NCI-H1694 treated with DMSO at 0.1 percent for 48 hours (cell line): Measurements from ENCODE around the gene LMX1A.
A peak's percentile ranks its signal among the peaks of the same experiment; 100 is the strongest.

Experiments
- DNase-seq: peaks from one replicate; lab custom pipeline; 2025; lab: John Stamatoyannopoulos, UW

LMX1A gene

DNA sequence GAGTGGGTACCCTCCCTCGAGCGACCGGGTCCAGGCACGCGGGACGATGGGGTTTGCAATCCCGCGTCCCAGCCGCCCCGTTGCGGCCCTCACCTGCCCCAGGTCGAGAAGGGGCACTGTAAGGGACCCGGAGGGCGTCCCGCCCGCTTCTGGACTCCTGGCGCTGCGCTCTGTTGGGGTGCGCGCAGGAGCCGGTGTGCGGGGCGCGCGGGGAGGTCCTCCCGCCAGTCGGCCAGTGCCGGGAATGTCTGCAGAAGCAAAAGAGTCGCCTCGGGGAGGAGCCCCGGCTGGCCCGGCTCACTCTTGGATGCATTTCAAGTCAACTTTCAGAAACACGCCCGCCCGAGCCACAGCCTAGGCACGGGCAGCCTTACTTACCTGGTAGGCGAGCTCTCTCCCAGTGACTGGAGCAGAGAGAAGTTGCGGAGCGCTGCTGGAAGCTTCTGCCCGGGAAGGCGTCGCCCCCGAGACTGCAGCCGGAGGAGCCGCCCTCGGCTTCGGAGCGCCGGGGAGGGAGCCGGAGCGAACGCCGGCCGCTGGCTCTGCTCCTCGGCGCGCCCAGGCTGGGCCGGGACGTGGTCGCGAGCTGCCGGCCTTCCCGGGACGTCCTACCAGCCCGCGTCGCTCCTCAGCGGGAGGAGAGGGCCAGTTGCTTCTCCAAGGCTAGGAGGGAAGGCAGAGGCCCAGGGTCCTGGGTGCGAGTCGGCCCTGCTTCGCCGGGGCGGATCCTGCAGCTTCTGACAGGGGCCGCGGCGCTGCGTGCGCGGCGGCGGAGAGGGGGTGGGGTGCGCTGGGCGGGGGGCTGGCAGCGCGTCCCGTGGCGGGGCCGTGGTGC is at the start of gene LMX1A:
Gene LMX1A, minus strand, starts transcription at position 739 of the 835 bp plus-strand sequence. CDS start 1,156 bp downstream, outside the sequence.
- DNase-seq, result no peak

DNA sequence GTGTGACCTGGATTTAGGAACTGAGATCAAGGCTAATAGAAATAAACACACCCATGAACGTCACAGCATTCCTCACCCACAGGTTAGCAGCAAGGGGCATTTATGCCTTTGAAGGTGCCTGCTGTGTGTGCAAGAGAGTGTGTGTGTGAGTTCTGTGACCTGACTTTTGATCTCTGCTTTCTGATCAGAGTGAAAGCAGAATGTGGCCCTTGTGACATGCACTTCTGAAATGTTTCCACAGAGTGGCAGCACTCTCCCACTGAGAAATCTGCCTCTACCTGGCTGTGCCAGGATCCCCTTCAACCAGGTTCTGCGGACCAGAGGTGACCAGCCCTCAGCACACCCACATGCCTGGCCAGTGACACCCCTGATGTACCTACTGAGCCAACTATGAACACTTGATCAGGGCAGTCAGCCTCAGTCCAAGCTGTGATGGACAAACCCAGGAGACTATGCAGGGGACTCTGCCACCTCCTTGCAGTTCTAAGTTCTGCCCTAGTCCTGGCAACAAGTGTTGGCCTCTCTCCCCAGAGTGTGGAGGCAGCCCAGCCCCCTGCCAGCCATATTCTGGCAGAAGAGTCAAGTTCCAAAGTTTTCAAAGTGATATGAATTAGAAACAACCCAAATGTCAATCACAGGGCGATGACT is 47.4 kb upstream of the LMX1A start:
- peak; percentile 16 for DNase-seq

DNA sequence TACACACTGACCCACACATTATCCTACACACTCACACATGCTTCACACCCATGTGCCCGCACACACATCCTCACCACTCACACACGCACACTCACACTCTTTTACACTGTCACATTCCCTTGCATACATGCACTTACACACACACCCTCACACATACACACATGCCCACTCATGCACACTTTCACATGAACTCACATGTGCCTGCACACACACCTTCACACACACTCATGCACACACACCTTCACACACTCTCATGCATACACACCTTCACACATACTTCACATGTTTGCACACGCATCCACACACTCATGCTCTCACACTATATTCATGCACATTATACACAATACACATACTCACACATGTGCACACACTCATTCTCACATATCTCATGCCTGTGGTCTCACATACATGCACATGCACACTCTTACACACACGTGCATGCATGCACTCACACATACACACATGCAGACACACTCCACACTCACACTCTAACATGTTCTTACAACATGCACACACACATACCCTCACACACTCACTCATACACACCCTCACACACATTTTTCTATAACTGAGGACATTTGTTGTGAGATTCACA is 46.1 kb upstream of the LMX1A start:
- no peak for DNase-seq

DNA sequence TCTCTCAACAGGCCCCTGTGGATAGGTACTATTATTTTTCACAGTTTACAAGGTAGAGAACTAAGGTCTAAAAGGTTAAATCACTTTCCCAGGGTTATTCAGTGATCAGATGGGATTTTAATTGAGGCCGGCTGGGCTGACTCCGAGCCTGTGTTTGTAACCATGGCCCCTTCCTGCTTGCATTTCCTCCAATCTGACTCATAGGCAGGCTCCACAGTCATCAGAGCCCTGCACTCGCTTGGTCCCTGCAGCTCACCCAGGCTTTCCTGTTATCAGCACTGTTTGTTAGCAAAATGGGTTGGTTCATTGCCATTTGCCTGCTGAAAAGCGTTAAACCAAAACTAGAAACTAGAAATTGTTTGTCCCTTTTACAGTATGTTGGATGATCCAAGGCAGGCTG is 41.4 kb upstream of the LMX1A start:
- no peak for DNase-seq

DNA sequence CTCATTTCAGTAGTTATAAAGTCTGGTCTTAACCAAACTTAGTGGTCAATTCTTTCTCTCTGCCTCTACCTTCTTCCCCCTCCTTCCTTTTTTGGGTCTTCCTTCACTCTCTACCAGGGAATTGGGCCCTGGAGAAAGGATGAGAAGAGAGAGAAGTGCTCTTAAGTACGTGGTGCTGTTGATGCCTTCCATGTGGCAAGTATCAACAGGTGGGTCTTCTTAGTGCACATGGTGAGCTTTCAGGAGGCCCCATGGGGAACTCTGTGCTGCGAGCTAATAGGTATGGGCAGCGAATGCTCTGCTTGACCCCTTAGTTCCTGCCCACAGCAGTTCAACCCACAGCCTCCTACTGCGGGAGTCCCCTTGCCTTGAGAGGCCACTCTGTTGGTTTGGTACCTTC is 39.4 kb upstream of the LMX1A start:
- no peak for DNase-seq

DNA sequence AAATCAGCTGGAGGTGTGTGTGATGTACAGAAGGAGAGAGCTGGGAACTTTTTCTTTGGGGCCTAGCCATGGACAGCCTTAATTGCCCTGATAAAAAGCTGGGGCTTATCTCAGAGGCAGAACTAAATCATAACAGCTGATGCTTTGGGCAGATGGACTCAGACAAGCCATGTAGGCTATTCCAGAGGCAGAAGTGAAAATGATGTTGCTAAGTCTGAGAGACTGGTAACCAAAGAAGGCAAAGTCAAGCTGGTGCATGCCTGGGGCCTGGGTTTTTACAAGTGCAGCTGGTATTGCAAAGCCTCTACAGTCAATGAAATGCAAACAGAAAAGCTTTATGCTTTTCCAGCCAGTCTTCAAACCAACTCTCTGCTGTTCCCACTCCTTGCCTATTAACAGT is 39.0 kb upstream of the LMX1A start:
- DNase-seq, result no peak

DNA sequence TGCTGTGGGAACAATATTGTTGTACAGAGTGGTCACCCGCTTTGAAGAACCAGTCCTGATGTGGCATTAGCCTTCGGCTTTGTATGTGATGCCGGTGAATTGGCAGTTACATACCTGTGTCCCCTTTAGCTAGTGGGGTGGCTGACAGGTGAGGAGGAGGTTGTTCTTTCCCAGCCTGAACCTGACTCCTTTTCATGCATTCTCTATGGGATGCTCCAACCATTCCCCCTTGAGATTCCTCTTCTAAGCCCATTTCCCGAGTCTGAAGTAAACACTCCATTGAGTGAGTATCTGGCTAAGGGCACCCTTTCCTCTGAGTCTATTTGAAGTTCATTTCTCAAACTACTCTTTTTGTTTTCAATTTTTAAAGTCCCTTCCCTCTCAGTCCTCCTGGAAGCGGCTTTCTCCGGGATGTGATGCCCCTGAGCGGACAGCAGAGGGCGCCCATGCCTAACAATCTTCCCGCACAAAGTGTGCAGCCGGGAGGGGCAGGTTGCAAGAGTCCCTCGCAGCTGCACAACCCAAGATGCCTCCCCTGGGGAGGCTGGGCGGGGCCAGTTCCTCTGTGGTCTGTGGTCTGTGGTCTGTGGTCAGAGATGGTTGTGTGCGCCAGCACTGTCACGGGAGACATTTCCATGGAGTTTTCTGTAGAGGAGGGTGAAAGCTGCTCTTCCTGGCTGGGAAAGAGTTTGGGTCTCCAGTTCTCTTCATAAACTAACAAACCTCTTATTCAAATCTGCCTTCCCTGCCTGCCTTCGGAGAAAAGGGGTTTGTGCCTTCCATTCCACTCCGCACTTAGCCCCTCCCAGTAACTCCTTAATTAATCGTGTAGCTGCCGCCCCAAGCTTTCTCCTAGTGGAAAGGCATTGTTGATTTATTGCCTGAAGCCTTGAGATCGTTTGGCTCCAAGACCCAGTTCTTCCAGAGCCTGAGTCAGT is 36.4 kb upstream of the LMX1A start:
- peak; percentile 44 for DNase-seq

DNA sequence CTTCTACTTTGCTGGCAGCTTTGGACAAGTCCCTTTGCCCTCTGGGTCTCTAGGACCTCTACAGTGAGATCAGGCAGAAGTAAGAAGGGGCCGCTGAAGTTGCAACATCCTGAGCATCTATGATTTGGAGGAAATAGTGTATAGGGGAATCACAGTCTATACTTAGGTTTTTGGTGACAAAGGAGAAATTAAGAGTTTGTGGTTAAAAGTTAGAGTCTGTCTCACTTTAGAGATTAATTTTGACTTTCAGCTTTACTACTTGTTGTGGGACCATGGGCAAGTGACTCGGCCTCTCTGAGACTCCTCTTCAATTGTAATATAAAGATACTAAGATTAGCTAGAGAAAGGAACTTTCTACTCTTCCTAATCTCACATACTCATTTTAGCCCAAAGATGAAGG is 33.1 kb upstream of the LMX1A start:
- DNase-seq, result no peak

DNA sequence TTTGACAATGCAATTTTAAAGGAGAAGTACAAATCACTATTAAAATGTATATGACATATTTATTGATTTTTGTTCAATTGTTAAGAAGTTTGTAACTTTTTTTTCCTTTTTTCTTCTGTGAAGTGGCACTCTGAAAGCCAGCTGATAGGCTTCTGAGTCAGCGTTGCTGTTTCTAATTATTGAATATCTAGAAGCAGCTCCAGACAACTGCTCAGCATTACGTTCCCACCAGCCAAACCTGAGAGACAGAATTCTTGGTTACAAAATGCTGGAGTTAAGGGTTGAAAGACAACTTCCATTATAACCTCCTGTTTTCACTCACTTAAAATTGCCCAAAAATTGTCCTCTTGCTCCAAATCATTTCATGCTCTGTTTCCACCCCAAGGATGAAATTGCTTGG is 31.4 kb upstream of the LMX1A start:
- no peak for DNase-seq

DNA sequence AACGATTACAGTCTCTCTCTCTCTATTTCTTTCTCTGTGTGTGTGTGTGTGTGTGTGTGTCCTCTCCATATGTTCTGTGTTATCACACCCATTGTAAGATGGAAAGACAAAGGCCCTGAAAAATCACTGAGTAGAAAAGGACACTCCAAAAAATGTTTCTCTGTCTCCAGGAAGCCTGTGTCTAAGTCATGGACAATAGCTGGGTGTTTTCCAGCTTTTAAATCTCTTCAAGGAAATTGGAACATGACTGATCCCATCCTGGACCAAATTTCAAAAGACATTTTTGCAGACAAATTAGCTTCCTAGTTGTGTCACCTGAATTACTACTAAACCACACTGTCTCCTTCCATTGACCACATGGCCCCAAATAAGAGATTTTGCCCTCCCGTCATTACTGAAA is 31.0 kb upstream of the LMX1A start:
- DNase-seq, result no peak

DNA sequence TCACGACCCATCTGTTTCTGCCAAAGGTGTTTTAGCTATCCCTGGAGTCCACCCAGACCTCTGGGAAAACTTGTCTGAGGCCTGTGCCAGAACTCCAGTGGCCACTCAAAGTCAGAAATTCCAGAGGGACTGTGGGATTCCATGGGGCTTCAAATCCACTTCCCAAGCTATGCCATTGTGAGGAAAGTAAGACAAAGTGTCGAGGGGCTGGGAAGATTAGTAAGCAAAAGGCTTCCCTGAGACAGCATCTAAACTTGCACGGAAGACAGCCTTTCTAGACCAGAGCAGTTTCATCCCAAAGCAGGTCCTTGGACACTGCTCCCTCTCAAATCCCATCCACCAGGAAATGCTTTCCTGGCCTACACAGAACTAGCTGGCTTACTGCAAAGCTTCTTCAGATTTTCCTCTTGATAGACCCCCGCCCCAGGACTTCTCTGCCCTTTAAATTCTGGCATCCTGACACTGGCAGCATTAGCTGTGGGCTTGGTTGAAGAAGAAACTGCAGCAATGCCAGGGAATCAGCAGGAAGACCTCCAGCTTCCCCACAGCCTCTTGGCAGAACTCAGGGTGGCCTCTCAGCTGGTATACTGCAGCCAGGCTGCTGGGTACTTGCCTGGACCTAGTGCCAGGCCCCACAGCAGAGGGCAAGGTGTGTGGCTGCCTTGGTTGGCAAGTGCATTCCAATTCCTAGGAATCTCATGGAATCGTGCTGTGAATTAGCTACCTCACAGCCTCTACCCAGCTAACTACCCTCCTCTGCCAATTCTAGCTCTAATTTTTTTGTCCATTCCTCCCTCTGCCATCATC is 27.3 kb upstream of the LMX1A start:
- DNase-seq, result no peak

DNA sequence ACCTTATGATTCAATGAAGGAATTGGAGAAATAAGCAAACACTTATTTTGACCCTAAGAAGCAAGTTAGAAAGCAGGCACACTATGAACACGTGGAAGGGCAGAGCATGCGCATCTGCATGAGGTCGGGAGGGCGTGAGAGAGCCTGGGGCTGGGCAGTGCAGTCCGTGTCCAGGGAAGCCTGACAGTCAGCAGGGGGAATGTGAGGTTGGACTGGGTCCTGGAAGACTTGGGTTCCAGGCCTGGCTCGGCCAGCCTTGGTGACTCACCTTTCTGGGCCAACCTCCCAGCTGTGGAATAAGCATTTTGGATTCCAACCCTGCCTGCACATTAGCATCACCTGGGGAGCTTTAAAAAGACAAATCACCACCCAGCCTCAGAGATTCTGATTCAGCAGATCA is 26.6 kb upstream of the LMX1A start:
- no peak for DNase-seq

DNA sequence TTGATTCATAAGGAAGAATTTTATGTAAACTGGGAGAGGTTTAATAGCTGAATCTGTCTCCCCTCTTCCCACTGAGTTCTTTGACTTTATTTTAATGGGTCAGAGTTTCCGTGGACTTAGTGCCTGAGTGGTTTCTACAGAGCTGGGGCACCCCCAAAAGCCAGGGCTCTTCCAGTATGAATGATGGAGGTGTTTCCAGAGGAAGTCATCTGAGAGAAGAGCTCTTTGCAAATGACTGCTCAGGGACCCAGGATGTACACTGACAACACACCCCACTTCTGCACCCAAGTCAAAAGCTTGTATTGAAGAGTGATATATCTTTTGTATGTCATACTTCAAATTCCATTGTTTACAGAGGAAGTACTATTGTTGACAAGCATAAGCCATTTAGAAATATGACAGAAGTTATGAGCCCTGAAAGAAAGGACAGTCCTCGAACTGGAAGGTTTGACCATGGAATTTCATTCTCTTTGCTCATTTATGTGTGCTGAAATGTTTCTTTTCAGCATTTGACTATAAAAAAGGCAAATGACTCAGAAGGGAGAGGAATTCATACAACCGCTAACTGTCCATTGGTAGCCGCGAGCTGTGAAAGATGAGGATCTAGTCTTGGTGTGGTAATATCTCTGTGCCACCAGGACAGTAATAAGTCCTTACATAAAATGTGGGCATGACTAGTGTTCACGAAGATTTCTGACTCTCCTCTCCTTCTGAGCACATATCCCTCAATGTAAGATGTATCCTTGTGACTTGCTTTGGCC is 25.4 kb upstream of the LMX1A start:
- DNase-seq, result no peak

DNA sequence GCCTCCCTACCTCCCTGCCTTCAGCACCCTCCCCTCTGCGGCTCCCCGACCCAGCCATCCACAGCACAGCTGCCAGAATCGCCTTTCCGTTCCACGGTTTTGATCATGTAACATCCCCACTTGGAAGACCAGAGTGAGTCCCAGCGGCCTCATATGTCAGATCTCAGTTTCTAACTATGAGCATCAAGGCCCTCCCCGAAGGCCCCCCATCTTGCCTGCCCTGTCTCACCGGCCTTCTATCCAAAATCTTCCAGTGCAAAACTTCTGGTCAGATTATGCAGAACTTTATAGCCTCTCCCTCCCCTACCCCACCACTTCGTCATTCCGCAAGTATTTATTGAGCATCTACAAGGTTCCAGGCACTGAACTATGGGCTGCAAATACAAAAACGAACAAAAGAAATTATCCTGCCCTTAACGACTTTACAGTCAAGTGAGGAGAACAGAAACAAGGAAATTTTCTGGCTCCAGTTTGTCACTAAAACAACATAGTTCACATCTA is 20.3 kb upstream of the LMX1A start:
- no peak for DNase-seq

DNA sequence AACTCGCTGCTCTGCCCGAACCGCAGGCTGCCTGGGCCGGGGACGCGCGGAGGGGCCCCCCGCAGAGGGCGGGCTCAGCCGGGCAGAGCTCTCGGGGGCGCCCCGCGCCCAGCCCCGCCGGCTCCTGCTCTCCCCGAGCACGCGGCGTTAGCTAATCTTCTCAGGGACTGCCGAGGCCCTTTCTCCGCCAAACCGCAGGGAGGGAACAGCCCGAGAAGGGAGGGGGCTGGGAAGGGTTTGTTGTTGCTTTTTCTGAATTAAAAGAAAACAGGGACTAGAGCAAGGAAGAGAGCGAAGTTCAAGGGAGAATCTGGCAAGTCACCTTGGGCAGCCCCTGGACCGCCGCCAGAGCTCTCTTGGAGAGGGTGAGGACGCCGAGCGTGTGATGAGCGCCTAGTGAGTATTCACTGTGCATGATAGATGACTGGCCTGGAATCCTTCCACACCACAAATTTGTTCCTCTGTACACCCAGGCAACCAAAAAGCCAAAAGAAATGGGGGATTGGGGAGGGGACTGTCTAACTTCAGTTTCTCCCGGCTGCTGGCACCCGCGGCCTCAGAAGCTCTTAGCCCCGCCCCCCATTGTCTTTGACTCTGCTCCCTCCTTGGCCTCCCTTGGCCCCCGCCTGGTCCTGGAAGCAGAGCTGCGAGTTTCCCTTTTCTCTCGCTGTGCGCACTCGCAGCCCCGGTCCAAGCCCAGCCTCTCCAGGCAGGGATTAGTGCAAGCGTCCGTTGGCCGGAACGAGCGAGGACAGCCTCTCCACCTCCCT is 19.7 kb upstream of the LMX1A start:
- no peak for DNase-seq

DNA sequence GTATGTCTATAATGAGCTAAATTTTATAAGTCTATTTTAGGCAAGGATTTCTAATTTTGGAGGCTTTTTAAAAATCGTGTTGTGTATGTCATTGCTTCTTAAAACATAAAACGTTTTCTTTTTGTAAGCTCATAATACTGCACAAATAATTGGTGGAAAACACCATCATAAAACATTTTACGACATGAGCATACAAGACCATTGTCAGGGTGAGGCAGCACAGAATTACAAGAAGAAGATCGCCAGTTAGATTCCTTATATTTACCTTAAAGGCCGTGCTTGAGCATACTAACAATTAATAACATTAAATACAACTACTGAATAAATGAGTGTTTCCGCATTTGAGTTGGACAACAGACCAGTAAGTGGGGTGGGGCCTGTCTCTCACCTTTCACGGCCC is 19.1 kb upstream of the LMX1A start:
- DNase-seq, result no peak

DNA sequence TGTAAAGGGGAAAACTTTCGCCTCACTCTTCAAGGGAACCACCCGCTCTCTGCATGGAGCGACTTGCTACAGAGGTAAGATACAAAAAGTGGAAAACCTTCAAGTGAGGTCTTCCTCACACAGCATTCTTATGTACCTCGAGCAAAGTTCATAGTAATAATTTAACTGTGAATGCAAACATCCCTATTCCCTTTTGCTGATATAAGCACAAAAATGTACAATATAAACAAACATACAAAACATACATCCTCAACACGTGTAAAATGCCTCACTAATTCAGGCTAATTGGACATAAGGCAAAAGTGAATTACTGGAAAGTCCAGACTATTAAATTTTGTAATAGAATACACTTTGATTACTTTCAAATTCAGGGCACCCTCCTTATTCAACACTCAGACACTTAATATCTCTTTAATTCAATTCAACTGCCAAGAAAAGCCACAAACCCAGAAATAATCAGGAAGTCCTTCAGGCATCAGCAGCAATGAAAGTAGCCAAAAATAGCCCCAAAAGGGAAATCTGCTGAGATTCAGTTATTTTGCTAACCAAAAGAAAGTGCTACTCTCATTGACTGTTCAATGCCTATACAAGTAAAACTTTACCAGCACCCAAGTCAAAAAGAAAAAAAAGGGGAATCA is 15.2 kb upstream of the LMX1A start:
- DNase-seq, result no peak

DNA sequence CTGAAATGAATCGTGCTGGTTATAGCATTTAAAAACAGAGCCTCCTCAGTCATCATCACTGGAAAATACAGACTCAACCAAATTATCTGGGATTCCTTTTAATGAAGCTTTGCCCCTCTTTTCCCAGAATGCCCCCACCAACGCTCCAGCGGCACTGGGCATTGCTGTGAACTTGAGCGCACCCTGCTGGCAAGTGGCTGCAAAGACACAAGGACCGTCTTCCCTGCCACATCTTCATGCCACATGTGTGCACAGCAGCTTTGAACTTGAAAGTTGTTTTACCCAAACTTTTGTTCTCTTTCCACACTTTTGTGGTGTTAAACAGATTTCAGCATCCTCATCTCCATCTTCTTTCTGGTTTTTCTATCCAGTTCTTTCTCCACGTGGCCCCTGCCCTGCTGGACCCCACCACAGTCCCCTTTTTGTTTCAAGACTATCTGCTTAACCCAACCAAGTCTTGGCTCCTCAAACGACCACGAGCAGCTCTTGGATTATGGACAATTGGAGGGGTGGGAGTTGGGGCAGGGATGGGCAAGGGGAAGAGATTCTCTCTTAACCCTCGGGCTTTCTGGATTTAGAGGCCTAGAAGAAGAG is 12.8 kb upstream of the LMX1A start:
- peak; percentile 58 for DNase-seq
